Measurements from ENCODE around the gene P3H2. TPM values are rescaled to one million over a fixed set of nuclear protein-coding genes. Genes with fewer than 3 reads are reported as not detected.

The P3H2 gene
- total and polyA plus RNA-seq, 2 experiments from 2014 or later, result 8.2 to 24.2 TPM

GRCh38 chr3:189950258-189950657 lies 170.4 kb downstream of the P3H2 start:
- Histone ChIP-seq H3K4me1 (ENCODE audit: insufficient read depth) (no peaks in the 10 kb centered on the region), H4K20me1 (replicated peaks; ENCODE audit: insufficient read depth) (no peaks in the 10 kb centered on the region), H2AFZ (peak overlapping the region; percentile 91; the same call in 1 of the 2 replicates), H3K9me2 (ENCODE audit: insufficient read depth) (no peaks in the 10 kb centered on the region), H3K27me3 (ENCODE audit: insufficient read depth) (no peaks in the 10 kb centered on the region), H3K4me2 (no peak overlapping the region), H3K36me3 (ENCODE audit: insufficient read depth) (no peaks in the 10 kb centered on the region), H3K27ac (ENCODE audit: low read depth) (no peak overlapping the region), H3K4me3 (no peak overlapping the region), H3K79me2 (replicated peaks; ENCODE audit: insufficient read depth) (no peaks in the 10 kb centered on the region), H3F3A (replicated peaks; ENCODE audit: low read depth) (no peaks in the 10 kb centered on the region)
- no peaks in the 10 kb centered on the region for H3K4me1 Mint-ChIP-seq
- no peaks in the 10 kb centered on the region for H3K36me3 Mint-ChIP-seq (ENCODE audit: low read depth)
- H3K4me3 Mint-ChIP-seq, result no peak overlapping the region
- DNase-seq (ENCODE audit: low spot score) (no peak), ATAC-seq (peak; percentile 39; the same call in 1 of the 3 replicates)
- H3K27me3 Mint-ChIP-seq (ENCODE audit: insufficient read depth, low read depth, poor library complexity), result no peaks in the 10 kb centered on the region
- H3K27ac Mint-ChIP-seq, result no peak overlapping the region
- no peak for TF ChIP-seq POLR2AphosphoS5 (IDR thresholded peaks at IDR 0.05; ENCODE audit: low read depth)
- TF ChIP-seq REST (IDR thresholded peaks at IDR 0.05; ENCODE audit: unreplicated experiment), result no peak
- TF ChIP-seq ZNF331 (CRISPR knock-in tag; IDR thresholded peaks at IDR 0.05; ENCODE audit: low read depth), result no peak
- TF ChIP-seq JUNB (IDR thresholded peaks at IDR 0.05; ENCODE audit: unreplicated experiment), result no peak
- TF ChIP-seq ZNF462 (CRISPR knock-in tag; IDR thresholded peaks at IDR 0.05), result no peak
- peak; percentile 18 to 63; a peak in 2 of 4 replicates for TF ChIP-seq CTCF (conservative IDR thresholded peaks at IDR 0.05; ENCODE audit: low read depth in 2 of 2)
- TF ChIP-seq STAT1 (IDR thresholded peaks at IDR 0.05; ENCODE audit: unreplicated experiment), result no peak
- TF ChIP-seq EZH2 (IDR thresholded peaks at IDR 0.05; ENCODE audit: low read depth, unreplicated experiment), result no peak
- no peak for TF ChIP-seq EZH2phosphoT487 (IDR thresholded peaks at IDR 0.05; ENCODE audit: unreplicated experiment)
- no peaks in the 10 kb centered on the region for H3K9me3 Mint-ChIP-seq

Measured in GM23338 (cell line).